Measurements from ENCODE around the gene C22orf39. TPM values are rescaled to one million over a fixed set of nuclear protein-coding genes. Genes with fewer than 3 reads are reported as not detected.

The C22orf39 gene
- total RNA-seq, 1 donor from 2014 or later: 26.6 TPM

DNA sequence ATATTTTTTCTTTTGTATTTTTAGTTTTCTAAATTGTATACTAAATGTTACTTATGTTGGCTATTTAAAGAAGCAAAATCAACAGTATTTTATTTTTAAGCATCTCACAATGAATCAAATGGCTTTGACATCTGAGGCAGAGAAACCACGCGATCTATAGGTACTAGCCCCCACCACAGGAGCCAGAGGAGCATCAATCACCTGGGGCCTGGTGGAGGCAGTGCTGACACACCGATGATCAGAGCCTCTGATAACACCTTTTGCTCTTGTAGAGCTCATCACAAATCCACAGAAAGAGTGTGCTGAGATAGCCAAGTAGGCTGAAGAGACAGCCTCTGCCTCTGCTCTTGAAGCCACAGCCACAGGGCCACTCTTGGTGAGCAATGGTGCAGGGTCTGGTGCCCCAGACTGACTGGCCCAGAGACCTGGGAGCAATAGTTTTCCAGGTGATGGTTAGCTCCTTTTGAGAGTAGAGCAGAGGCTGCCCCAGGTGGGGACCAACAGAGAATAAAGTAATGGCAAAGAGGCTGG is 41.2 kb downstream of the C22orf39 start:
- no peak for DNase-seq (ENCODE audit: low spot score)
- H3K36me3 Mint-ChIP-seq (ENCODE audit: low read depth, unreplicated experiment): peaks cover 18% of the 10 kb centered on the region
- H3K9me3 Mint-ChIP-seq (ENCODE audit: unreplicated experiment): no peaks in the 10 kb centered on the region
- peaks cover 2% of the 10 kb centered on the region for H3K27me3 Mint-ChIP-seq (ENCODE audit: unreplicated experiment)
- H3K4me3 Mint-ChIP-seq (ENCODE audit: unreplicated experiment): no peak overlapping the region
- peaks cover 12% of the 10 kb centered on the region for H3K4me1 Mint-ChIP-seq (ENCODE audit: unreplicated experiment)
- TF ChIP-seq, protein P1, sequence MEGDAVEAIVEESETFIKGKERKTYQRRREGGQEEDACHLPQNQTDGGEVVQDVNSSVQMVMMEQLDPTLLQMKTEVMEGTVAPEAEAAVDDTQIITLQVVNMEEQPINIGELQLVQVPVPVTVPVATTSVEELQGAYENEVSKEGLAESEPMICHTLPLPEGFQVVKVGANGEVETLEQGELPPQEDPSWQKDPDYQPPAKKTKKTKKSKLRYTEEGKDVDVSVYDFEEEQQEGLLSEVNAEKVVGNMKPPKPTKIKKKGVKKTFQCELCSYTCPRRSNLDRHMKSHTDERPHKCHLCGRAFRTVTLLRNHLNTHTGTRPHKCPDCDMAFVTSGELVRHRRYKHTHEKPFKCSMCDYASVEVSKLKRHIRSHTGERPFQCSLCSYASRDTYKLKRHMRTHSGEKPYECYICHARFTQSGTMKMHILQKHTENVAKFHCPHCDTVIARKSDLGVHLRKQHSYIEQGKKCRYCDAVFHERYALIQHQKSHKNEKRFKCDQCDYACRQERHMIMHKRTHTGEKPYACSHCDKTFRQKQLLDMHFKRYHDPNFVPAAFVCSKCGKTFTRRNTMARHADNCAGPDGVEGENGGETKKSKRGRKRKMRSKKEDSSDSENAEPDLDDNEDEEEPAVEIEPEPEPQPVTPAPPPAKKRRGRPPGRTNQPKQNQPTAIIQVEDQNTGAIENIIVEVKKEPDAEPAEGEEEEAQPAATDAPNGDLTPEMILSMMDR (IDR thresholded peaks at IDR 0.05; ENCODE audit: unreplicated experiment): no peak
- H3K27ac Mint-ChIP-seq (ENCODE audit: unreplicated experiment): no peak overlapping the region

DNA sequence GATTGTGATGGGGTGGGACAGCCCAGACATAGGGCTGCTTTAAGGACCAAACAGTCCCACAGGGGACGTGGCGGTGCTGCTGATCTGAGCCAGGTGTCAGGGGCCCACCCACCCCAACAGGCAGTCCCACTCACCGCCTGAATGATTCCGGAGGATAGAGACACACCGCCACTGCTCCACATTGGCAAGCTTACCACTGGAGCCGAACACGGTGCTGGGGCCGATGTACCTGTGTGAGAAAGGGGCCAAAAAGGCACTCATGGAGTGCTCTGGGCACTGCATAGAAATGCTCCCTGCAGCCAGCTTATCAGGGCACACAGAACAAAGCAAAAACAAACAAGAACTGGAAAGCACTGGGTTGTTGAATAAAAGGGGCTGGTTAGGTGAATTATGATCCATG is 41.9 kb downstream of the C22orf39 start:
- no peak overlapping the region for H3K4me3 Mint-ChIP-seq (ENCODE audit: unreplicated experiment)
- no peak for DNase-seq (ENCODE audit: low spot score)
- H3K36me3 Mint-ChIP-seq (ENCODE audit: low read depth, unreplicated experiment): peaks cover 25% of the 10 kb centered on the region
- peaks cover 2% of the 10 kb centered on the region for H3K27me3 Mint-ChIP-seq (ENCODE audit: unreplicated experiment)
- no peaks in the 10 kb centered on the region for H3K9me3 Mint-ChIP-seq (ENCODE audit: unreplicated experiment)
- H3K4me1 Mint-ChIP-seq (ENCODE audit: unreplicated experiment): peaks cover 19% of the 10 kb centered on the region
- no peak overlapping the region for H3K27ac Mint-ChIP-seq (ENCODE audit: unreplicated experiment)
- TF ChIP-seq, protein P1 (IDR thresholded peaks at IDR 0.05; ENCODE audit: unreplicated experiment): no peak

DNA sequence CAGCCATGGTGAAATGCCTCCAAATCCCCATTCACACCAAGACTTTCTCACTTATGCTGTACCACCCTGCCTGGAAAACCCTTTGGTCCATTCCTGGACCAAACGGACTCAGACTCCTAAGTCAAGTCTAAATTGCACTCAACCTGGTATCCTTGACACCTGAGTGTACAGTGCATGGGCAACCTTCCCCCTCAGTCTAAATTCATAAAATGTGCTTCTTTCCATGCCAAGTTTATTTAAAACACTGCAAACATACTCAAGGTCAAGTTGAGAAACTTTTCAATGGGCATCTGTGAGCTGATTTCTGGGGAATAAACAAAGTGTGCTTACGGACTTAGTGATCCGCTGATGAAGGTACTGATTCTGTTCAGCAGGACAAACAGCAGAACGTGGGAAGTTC is 42.4 kb downstream of the C22orf39 start:
- H3K27me3 Mint-ChIP-seq (ENCODE audit: unreplicated experiment): peaks cover 2% of the 10 kb centered on the region
- H3K4me3 Mint-ChIP-seq (ENCODE audit: unreplicated experiment): no peak overlapping the region
- peaks cover 21% of the 10 kb centered on the region for H3K4me1 Mint-ChIP-seq (ENCODE audit: unreplicated experiment)
- H3K36me3 Mint-ChIP-seq (ENCODE audit: low read depth, unreplicated experiment): peaks cover 30% of the 10 kb centered on the region
- no peak overlapping the region for H3K27ac Mint-ChIP-seq (ENCODE audit: unreplicated experiment)
- H3K9me3 Mint-ChIP-seq (ENCODE audit: unreplicated experiment): no peaks in the 10 kb centered on the region
- TF ChIP-seq, protein P1 (IDR thresholded peaks at IDR 0.05; ENCODE audit: unreplicated experiment): no peak
- DNase-seq (ENCODE audit: low spot score): no peak

DNA sequence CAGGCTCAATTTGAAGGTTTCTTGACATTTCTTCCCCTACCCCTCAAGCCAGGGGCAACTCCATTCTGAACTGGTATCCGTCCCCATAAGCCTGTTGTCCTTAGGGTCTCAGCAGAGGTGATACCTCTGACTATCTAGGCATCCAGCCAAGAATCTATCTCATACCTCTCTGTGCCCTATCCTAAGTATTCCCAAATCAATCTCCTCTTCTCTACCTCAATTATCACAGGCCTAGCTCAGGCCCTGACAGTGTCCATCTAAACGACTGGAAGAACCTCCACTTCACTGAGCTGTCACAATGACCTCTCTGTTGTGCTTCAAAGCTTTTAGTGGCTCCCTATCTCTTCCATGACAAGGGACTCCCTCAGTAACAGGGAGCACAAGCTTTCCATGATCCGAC is 42.8 kb downstream of the C22orf39 start:
- peaks cover 21% of the 10 kb centered on the region for H3K4me1 Mint-ChIP-seq (ENCODE audit: unreplicated experiment)
- H3K9me3 Mint-ChIP-seq (ENCODE audit: unreplicated experiment): no peaks in the 10 kb centered on the region
- H3K27me3 Mint-ChIP-seq (ENCODE audit: unreplicated experiment): peaks cover 2% of the 10 kb centered on the region
- no peak overlapping the region for H3K27ac Mint-ChIP-seq (ENCODE audit: unreplicated experiment)
- no peak for DNase-seq (ENCODE audit: low spot score)
- TF ChIP-seq, protein P1 (IDR thresholded peaks at IDR 0.05; ENCODE audit: unreplicated experiment): no peak
- H3K36me3 Mint-ChIP-seq (ENCODE audit: low read depth, unreplicated experiment): peaks cover 30% of the 10 kb centered on the region
- H3K4me3 Mint-ChIP-seq (ENCODE audit: unreplicated experiment): no peak overlapping the region

DNA sequence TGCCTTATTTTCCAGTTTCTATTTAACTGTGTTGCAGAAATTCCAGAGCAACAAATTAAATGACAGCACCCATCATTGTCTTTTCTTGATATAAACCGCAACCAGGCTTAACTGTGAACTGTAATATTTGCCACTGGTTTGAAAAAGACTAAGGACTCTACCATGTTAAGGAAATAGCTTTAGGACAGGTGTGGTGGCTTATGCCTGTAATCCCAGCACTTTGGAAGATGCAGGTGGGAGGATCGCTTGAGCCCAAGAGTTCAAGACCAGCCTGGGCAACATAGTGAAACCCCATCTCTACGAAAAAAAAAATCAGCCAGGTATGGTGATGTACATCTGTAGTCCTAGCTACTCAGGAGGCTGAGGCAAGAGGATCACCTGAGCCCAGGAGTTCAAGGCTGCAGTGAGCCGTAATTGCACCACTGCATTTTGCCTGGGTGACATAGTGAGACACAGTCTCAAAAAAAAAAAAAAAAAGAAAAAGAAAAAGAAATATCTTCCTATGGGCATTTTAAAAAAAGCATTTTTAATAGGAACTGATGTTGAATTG is 44.8 kb downstream of the C22orf39 start:
- TF ChIP-seq, protein P1 (IDR thresholded peaks at IDR 0.05; ENCODE audit: unreplicated experiment): no peak
- DNase-seq (ENCODE audit: low spot score): no peak
- H3K36me3 Mint-ChIP-seq (ENCODE audit: low read depth, unreplicated experiment): peaks cover 33% of the 10 kb centered on the region

More for the DNA sequence above, 44.8 kb downstream of the C22orf39 start:
- peaks cover 2% of the 10 kb centered on the region for H3K27me3 Mint-ChIP-seq (ENCODE audit: unreplicated experiment)
- no peak overlapping the region for H3K4me3 Mint-ChIP-seq (ENCODE audit: unreplicated experiment)
- H3K4me1 Mint-ChIP-seq (ENCODE audit: unreplicated experiment): peaks cover 21% of the 10 kb centered on the region
- H3K9me3 Mint-ChIP-seq (ENCODE audit: unreplicated experiment): no peaks in the 10 kb centered on the region
- H3K27ac Mint-ChIP-seq (ENCODE audit: unreplicated experiment): no peak overlapping the region

Data from endothelial cell (in vitro differentiated cells).